ENCODE results near the gene AP1S3.
"Not testable (repeated sequence)": the region's sequence is repeated elsewhere in the genome, so short reads cannot be mapped to it uniquely, and the experiment has no call there.

AP1S3 gene

GRCh38 chr2:223877721-223878410 lies 40.5 kb upstream of the AP1S3 start:
- no peak for TF ChIP-seq CTCF (IDR thresholded peaks at IDR 0.05; ENCODE audit: extremely low read depth, insufficient read depth, missing control alignments)
- no peak for DNase-seq (ENCODE audit: low spot score)
- in situ Hi-C loops (cut with MboI; ENCODE audit: low pct_unique_long_range_greater_than_20kb, low sequenced_read_pairs, unreplicated experiment) = no loop called here

- no peak for TF ChIP-seq CTCF (IDR thresholded peaks at IDR 0.05; ENCODE audit: extremely low read depth, insufficient read depth, missing control alignments)
- in situ Hi-C loops (cut with MboI; ENCODE audit: low pct_unique_long_range_greater_than_20kb, low sequenced_read_pairs, unreplicated experiment) = no loop called here
- no peak for DNase-seq (ENCODE audit: low spot score)
Observed at GRCh38 chr2:223873672-223874071, 36.3 kb upstream of the AP1S3 start.

- in situ Hi-C loops (cut with MboI; ENCODE audit: low pct_unique_long_range_greater_than_20kb, low sequenced_read_pairs, unreplicated experiment); DNase-seq (ENCODE audit: low spot score): not testable (repeated sequence)
Observed at GRCh38 chr2:223872772-223873171, 35.4 kb upstream of the AP1S3 start.

- DNase-seq (ENCODE audit: low spot score); in situ Hi-C loops (cut with MboI; ENCODE audit: low pct_unique_long_range_greater_than_20kb, low sequenced_read_pairs, unreplicated experiment): not testable (repeated sequence)
Observed at GRCh38 chr2:223871661-223872060, 34.3 kb upstream of the AP1S3 start.

- in situ Hi-C loops (cut with MboI; ENCODE audit: low pct_unique_long_range_greater_than_20kb, low sequenced_read_pairs, unreplicated experiment) = no loop called here
- no peak for TF ChIP-seq CTCF (IDR thresholded peaks at IDR 0.05; ENCODE audit: extremely low read depth, insufficient read depth, missing control alignments)
- no peak for DNase-seq (ENCODE audit: low spot score)
Observed at GRCh38 chr2:223870840-223871611, 33.6 kb upstream of the AP1S3 start.

- no peak for TF ChIP-seq CTCF (IDR thresholded peaks at IDR 0.05; ENCODE audit: extremely low read depth, insufficient read depth, missing control alignments)
- in situ Hi-C loops (cut with MboI; ENCODE audit: low pct_unique_long_range_greater_than_20kb, low sequenced_read_pairs, unreplicated experiment) = no loop called here
- no peak for DNase-seq (ENCODE audit: low spot score)
Observed at GRCh38 chr2:223868005-223868404, 30.6 kb upstream of the AP1S3 start.

- in situ Hi-C loops (cut with MboI; ENCODE audit: low pct_unique_long_range_greater_than_20kb, low sequenced_read_pairs, unreplicated experiment) = no loop called here
- no peak for DNase-seq (ENCODE audit: low spot score)
- TF ChIP-seq CTCF (IDR thresholded peaks at IDR 0.05; ENCODE audit: extremely low read depth, insufficient read depth, missing control alignments) = no peak
Observed at GRCh38 chr2:223865907-223866508, 28.6 kb upstream of the AP1S3 start.

Data from GM13977 (cell line).